ENCODE results near the gene ODF2.

GRCh38 chr9:128409450-128409849 lies 46.4 kb upstream of the ODF2 start:
- TF ChIP-seq, protein P1, sequence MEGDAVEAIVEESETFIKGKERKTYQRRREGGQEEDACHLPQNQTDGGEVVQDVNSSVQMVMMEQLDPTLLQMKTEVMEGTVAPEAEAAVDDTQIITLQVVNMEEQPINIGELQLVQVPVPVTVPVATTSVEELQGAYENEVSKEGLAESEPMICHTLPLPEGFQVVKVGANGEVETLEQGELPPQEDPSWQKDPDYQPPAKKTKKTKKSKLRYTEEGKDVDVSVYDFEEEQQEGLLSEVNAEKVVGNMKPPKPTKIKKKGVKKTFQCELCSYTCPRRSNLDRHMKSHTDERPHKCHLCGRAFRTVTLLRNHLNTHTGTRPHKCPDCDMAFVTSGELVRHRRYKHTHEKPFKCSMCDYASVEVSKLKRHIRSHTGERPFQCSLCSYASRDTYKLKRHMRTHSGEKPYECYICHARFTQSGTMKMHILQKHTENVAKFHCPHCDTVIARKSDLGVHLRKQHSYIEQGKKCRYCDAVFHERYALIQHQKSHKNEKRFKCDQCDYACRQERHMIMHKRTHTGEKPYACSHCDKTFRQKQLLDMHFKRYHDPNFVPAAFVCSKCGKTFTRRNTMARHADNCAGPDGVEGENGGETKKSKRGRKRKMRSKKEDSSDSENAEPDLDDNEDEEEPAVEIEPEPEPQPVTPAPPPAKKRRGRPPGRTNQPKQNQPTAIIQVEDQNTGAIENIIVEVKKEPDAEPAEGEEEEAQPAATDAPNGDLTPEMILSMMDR (IDR thresholded peaks at IDR 0.05), result no peak
- TF ChIP-seq POLR2A (IDR thresholded peaks at IDR 0.05), result no peak
- no peak for TF ChIP-seq POLR2AphosphoS5 (IDR thresholded peaks at IDR 0.05)
